HG02840 (cell line): Measurements from ENCODE around the gene TSPAN19.

Experiments used
- ATAC-seq: cut with Tn5 transposase; IDR thresholded peaks from one replicate; pipeline ENCODE4 v1.9.1; 2021; ENCODE audit warnings: mild to moderate bottlenecking, moderate library complexity, moderate number of reproducible peaks; ENCODE audit not compliant: unreplicated experiment, low FRiP score

Gene TSPAN19

DNA sequence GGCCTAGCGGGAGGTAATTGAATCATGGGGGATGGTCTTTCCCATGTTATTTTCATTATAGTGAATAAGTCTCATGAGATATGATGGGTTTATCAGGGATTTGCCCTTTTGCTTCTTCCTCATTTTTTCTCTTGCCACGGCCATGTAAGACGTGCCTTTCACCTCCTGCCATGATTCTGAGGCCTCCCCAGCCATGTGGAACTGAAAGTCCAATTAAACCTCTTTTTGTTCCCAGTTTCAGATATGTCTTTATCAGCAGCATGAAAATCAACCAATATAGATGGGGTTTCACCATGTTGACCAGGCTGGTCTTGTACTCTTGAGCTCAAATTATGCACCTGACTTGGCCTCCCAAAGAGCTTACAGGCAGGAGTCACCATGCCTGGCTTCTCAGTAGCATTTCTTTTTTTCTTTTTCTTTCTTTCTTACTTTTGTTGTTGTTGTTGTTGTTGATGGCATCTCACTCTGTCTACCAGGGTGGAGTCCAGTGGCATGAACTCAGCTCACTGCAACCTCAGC lies 33.2 kb downstream of the TSPAN19 start:
- no peak for ATAC-seq

DNA sequence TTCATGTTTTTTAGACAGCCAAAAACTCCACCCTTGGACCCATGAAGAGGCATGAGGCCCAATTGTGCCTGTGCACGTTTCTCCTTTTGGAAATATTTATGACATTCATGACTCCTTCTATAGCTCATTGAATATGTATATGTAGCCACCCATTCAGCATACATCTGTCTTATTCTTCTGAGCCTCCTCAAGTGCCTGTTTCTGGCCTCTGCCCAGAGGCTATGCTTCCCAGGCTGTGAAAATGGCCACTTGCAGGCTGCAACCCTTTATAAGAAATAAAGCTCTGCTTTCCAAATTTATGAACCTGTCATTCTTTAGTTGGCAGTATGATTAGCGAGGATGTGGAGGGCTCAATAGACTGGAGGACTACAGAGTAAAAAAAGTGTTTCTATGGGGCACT lies 35.3 kb downstream of the TSPAN19 start:
- no peak for ATAC-seq

DNA sequence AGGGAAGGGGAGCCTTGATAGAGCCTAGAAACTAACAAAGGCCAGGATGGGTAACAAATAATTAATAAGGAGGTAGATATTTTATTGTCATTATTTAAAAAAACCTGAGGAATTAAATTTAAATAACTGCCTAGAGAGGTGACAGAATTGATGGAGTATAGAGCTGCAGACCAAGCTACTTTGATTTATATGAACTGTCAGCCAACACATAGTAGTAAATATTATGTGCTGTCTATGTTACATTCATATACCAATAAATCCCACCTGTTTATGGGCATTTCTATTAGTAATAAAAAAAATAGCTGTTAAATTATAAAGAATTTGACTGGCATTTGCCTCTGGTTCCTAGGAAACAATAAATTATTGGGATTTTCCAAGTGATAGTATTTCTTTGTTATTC lies 37.7 kb downstream of the TSPAN19 start:
- no peak for ATAC-seq

DNA sequence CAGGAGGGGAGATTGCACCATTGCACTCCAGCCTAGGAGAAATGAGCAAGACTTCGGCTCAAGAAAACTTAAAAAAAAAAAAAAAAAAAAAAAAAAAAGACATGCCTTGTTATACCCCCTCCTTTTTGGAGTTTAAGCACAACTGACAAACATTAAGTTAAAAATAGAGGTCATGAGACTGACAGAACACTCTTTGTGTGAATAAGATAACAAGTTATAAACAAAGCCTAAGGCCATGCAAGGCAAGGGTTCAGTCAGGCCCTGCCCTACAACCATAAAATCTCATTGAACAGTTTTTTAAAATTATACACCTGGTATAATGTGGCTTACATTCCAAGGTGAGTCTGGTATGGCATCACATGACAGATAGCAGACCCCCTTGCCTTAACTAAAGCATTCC lies 39.3 kb downstream of the TSPAN19 start:
- ATAC-seq: no peak

DNA sequence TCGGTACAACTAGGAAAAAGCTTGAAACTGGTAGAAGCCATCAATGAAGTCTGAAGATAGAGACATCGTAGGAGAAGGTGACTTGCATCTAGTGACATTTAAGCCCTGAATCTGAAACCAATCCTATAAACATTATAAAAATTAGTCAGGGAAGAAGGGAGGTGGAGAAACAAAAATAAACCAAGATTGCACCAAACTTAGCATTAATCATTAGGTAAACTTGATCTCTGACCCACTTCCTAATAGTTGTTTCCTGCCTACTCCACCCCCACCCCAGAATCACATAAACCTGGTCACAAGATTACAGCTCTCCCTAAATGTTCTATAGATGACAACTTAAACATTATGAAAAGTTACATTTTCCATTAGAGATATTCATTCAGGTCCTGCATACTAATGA lies 40.4 kb downstream of the TSPAN19 start:
- no peak for ATAC-seq

DNA sequence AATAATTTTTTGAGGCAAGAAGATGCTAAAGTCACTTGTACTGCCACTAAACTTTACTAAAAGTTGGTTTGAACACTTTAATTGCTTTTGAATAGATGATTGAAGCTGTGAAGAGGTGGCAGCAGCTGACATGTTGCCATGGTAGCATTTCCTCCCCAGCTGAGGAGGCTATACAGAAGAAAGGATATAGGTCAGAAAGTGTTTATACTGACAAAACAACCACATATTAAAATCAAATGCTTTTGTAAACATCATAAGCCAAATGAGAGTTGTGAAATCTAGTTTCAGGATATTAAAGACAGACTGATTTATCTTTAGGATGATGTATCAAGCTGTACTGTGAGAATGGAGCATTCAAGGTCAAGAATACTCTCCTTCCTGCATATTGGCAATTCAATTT lies 41.7 kb downstream of the TSPAN19 start:
- no peak for ATAC-seq

DNA sequence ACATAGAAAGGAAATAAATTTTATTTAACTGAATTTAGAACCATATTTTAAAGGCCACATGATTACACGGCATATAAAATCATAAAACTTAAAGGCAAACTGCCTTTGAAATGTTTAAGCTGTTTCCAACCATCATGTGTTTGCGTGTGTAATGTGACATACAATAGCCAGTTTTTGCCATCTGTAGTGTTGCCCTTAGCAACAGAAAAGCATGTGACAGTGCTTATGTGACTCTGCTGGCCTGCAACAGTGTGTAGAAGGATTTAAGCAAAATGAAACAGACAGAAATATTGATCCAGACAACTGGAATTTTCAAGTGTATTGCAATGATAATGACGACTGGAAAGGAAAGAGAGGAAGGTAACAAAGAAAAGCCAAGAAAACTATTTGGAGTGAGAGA lies 49.5 kb downstream of the TSPAN19 start:
- ATAC-seq: no peak

DNA sequence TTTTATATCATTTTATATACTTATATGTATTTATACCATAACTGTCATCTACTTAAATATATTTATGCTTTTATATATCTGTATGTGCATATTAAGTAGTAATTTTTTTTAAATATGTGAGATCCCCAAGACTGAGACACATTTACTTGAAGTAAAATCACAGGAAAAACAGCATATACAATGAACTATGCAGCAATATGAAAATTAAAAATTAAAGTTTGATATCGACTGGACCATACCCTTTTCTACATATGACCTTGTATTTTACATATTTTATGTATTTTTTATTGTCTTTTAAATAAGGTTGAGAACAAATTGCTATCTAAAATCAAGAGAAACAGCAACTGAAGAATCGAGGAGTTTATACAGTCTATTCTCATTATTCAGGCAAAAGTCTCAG lies 50.0 kb downstream of the TSPAN19 start:
- no peak for ATAC-seq

DNA sequence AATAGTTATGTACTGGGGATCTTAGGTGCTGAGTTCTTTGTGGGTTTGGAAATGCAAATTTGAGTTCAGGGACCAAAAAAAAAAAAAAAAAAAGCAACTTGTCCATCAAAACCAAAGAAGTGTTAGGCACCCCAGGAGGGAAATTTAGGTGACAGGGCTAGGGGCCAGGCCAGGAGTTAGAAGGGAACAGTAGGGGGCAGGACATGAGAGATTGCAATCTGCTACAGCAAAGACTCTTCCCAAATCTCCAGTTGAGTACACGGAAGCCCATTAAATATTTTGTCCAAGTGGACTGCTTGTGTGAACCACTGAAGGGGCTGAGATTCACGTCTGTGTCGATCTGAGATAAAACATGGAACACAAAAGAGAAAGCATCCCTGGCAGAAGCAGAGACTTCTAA lies 52.8 kb downstream of the TSPAN19 start:
- no peak for ATAC-seq

DNA sequence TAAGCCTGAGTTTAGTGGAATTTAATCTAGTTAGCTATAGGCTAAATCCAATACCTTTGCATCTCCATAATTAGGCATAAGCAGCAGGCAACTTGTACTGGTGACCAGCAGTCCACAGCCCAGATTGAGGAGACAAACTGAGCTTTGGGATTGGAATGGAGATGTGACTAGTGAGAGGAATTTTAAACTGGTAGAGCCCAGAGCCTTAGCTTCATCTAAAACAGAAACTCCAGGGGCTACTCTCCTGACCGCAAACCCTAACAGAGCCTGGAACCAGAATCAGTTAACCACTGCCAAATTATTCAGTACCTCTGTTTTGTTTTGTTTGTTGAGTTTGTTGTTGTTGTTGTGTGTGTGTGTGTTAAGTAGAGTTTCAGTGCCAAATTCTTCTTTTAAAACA lies 53.2 kb downstream of the TSPAN19 start:
- no peak for ATAC-seq

DNA sequence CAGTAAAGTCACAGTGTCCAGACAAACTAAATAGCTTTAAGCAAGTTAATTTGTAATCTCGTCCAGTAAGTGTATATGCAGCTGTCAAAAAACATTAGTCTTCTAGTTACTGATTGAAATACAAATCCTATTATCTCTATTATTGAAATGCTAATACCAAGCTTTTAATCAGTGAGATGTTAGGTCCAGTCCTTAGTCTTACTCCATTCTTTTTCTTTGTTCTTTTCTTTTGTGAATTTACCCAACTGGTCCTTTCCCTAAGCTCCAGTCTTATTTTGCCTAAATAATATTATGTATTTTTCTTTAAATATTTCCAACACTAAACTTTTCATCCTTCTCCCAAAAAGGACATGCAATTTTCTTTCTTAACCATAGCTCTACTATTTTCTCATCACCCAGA lies 57.2 kb downstream of the TSPAN19 start:
- ATAC-seq: no peak

DNA sequence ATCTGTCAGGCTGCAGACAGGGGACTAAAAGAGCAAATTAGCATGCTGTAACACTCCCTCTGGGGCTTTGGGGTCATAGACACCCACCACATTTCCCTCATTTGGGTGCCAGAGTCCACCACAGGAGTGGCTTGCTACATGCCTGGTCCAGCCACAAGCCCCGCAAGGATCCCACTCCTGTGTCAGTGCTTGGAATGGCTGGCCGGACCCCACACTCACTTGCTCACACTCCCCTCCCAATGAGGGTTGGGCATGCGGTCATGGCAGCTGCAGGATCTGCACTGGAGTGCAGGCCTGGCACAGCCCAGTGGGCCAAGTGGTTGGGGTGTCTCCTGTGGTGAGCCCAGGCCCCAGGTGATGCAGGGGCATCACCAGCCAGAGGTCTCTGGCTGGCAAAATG lies 59.9 kb downstream of the TSPAN19 start:
- ATAC-seq: no peak

DNA sequence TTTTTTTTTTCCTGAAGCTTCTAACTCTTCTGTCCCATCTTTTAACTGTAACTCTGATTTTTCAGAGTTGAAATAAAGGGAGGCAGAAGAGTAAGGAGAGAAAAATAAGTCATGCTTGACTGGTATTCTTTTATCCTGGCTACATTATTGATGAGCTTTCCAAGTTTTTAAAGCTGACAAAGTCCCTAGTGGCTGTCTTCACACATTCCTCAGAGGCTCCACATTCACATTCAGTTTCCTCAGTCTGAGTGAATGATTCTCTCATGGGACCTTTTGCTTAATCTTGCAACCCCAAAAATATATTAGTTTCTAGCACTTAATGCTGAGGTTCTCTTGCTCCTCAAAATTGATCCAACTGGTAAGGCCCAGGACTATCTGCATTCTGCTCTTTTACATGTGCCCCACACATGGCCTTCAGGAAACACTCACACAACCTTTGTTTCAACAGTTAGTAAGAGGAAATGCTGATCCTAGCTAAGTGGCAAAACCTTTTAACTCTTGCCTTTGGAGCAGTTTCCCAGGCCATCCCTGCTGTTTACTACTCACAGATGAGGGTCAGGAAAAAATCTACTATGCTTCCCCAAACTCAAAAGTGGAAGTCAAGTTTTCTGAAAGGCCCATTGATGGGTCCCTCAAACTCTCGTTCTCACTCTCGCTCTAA lies 61.8 kb downstream of the TSPAN19 start:
- ATAC-seq: no peak

DNA sequence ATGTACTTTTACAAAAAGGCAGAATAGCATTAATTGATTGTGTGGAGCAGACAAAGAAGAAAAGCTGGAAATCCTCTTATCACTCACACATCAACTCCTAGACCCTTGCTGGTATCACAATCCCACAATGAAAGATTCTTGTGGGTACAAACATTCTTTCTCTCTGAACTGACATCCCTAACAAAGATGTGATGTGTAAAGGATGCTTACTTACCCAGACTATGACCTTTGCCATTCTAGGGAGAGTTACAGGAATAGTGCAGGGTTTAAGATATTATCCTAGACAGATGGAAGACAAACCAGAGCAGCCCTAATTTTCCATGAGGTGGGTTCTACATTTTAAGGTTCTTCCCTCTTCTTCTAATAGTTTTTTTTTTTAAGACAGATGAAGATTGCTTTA lies 63.1 kb downstream of the TSPAN19 start:
- no peak for ATAC-seq

DNA sequence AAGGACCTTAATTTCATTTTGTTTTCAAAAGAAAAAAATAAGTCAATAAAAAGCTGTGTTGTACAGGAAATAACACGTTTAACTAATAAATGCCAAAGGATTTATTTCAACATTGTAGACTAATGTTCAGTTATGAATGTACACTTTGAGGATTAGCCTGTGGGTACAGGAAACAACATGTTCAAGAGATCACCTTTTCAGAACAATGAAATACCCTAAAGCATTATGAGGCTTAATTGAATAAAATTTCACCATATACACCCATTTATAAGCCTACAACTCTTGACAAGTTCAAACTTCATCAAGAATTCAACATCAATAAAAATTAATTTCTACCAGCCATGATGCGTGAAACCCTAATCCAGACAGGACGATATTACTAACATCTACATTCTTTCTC lies 66.9 kb downstream of the TSPAN19 start:
- no peak for ATAC-seq
